IMR-90 (cell line): Measurements from ENCODE around the gene CAVIN2. TPM values are rescaled to one million over a fixed set of nuclear protein-coding genes. Genes with fewer than 3 reads are reported as not detected.
A peak's percentile ranks its signal among the peaks of the same experiment; 100 is the strongest.

Experiments
- ATAC-seq: fragments of 200-7000 bp; cut with Tn5 transposase; 2 replicates; pipeline ENCODE4 v1.9.1; 2020; ENCODE audit warnings: low read depth, mild to moderate bottlenecking, moderate library complexity
- BruUV-seq: library from RNA; stranded (reverse); fragments of 400-500 nt; replicated peaks from 2 replicates; lab custom pipeline; 2021; lab: Mats Ljungman, UMichigan
- CTCF ChIA-PET: fragments of 300-600 bp; formaldehyde crosslinking; extraction: SDS; loops from one replicate; lab custom pipeline; 2021; ENCODE audit warnings: antibody characterized with exemption; lab: Yijun Ruan, JAX
- POLR2A ChIA-PET: fragments of 300-600 bp; sonication (Branson Sonifier 250); formaldehyde crosslinking; loops from one replicate; lab custom pipeline; 2022; ENCODE audit warnings: antibody characterized with exemption; ENCODE audit not compliant: unreplicated experiment; lab: Charles Lee
- DNase-seq: peaks from one replicate; pipeline ENCODE4 v3.0.0; 2013
- H2AFZ ChIP-seq: replicated peaks from 2 replicates; pipeline ENCODE3; 2013; ENCODE audit warnings: low read length, mild to moderate bottlenecking; ENCODE audit not compliant: poor library complexity
- H2AK5ac ChIP-seq: 2 replicates; pipeline ENCODE4 v1.6.1; 2013; ENCODE audit warnings: low read depth, low read length, inconsistent platforms
- H2AK9ac ChIP-seq: replicated peaks from 2 replicates; pipeline ENCODE3; 2013; ENCODE audit warnings: mild to moderate bottlenecking, low read depth, low read length, moderate library complexity; ENCODE audit not compliant: poor library complexity
- H2BK120ac ChIP-seq: 2 replicates; pipeline ENCODE4 v1.6.1; 2013; ENCODE audit warnings: low read depth, low read length, inconsistent platforms
- H2BK15ac ChIP-seq: 3 replicates; pipeline ENCODE4 v1.6.1; 2013; ENCODE audit warnings: low read depth, low read length, inconsistent platforms
- H2BK20ac ChIP-seq: 2 replicates; pipeline ENCODE4 v1.6.1; 2013; ENCODE audit warnings: low read depth, mild to moderate bottlenecking, inconsistent platforms, low read length, moderate library complexity
- H2BK5ac ChIP-seq: 2 replicates; pipeline ENCODE4 v1.6.1; 2013; ENCODE audit warnings: mild to moderate bottlenecking, low read depth, low read length, inconsistent platforms; ENCODE audit not compliant: poor library complexity, severe bottlenecking
- H3K14ac ChIP-seq: replicated peaks from 2 replicates; pipeline ENCODE4 v1.6.1; 2013; ENCODE audit warnings: low read depth, low read length, inconsistent platforms
- H3K18ac ChIP-seq: 2 replicates; pipeline ENCODE4 v1.6.1; 2013; ENCODE audit warnings: low read depth, low read length, control low read depth
- H3K23ac ChIP-seq: 2 replicates; pipeline ENCODE4 v1.6.1; 2013; ENCODE audit warnings: low read depth, low read length, inconsistent platforms
- H3K27ac ChIP-seq: 2 replicates; pipeline ENCODE4 v1.5.1; 2013; ENCODE audit warnings: mild to moderate bottlenecking, control low read depth, low read length; ENCODE audit not compliant: insufficient read depth
- H3K27me3 ChIP-seq: 2 replicates; pipeline ENCODE4 v1.6.1; 2013; ENCODE audit warnings: low read length; ENCODE audit not compliant: control insufficient read depth, insufficient read depth
- H3K36me3 ChIP-seq: 2 replicates; pipeline ENCODE4 v1.6.1; 2013; ENCODE audit warnings: low read length, mixed read lengths; ENCODE audit not compliant: control insufficient read depth, insufficient read depth
- H3K4ac ChIP-seq: 2 replicates; pipeline ENCODE4 v1.6.1; 2013; ENCODE audit warnings: low read depth, low read length, inconsistent platforms
- H3K4me1 ChIP-seq: 2 replicates; pipeline ENCODE4 v1.6.1; 2013; ENCODE audit warnings: low read length, mixed read lengths; ENCODE audit not compliant: control insufficient read depth, insufficient read depth
- H3K4me2 ChIP-seq: 2 replicates; pipeline ENCODE4 v1.6.1; 2013; ENCODE audit warnings: low read depth, mild to moderate bottlenecking, control low read depth, low read length, moderate library complexity
- H3K4me3 ChIP-seq: 2 replicates; pipeline ENCODE4 v1.5.1; 2013; ENCODE audit warnings: low read depth, mild to moderate bottlenecking, control low read depth, low read length, moderate library complexity; ENCODE audit not compliant: insufficient read depth
- H3K56ac ChIP-seq: 2 replicates; pipeline ENCODE4 v1.6.1; 2013; ENCODE audit warnings: low read length, inconsistent platforms; ENCODE audit not compliant: insufficient read depth; ENCODE audit errors: extremely low read depth
- H3K79me1 ChIP-seq, 2 experiments: 2 replicates each; pipeline ENCODE4 v1.6.1; 2013; ENCODE audit warnings: low read length in 2 of 2, inconsistent platforms in 1 of 2, low read depth in 1 of 2
- H3K9ac ChIP-seq: 2 replicates; pipeline ENCODE4 v1.6.1; 2013; ENCODE audit warnings: low read depth, low read length, control low read depth
- H3K9me1 ChIP-seq: 2 replicates; pipeline ENCODE4 v1.6.1; 2013; ENCODE audit warnings: low read length, inconsistent platforms; ENCODE audit not compliant: insufficient read depth
- H3K9me3 ChIP-seq: 2 replicates; pipeline ENCODE4 v1.6.1; 2013; ENCODE audit warnings: low read length; ENCODE audit not compliant: control insufficient read depth, insufficient read depth
- H4K20me1 ChIP-seq: 2 replicates; pipeline ENCODE4 v1.6.1; 2013; ENCODE audit warnings: low read length, inconsistent platforms; ENCODE audit not compliant: insufficient read depth
- H4K5ac ChIP-seq: 2 replicates; pipeline ENCODE4 v1.6.1; 2013; ENCODE audit warnings: mild to moderate bottlenecking, low read depth, low read length, control low read depth
- H4K8ac ChIP-seq, 2 experiments: 2 replicates each; pipeline ENCODE4 v1.6.1; 2013; ENCODE audit warnings: low read depth in 2 of 2, low read length in 2 of 2, control low read depth in 1 of 2, inconsistent platforms in 1 of 2
- H4K91ac ChIP-seq: 2 replicates; pipeline ENCODE4 v1.6.1; 2013; ENCODE audit warnings: low read depth, low read length, inconsistent platforms; ENCODE audit not compliant: insufficient read depth
- BHLHE40 ChIP-seq: fragments of 150-350 bp; IDR thresholded peaks from 2 replicates; pipeline ENCODE4 v1.6.1; 2016; ENCODE audit warnings: mild to moderate bottlenecking, low read depth, low read length
- CHD1 ChIP-seq: IDR thresholded peaks from 2 replicates; pipeline ENCODE4 v1.6.1; 2012; ENCODE audit warnings: low read depth, low read length, improper control_type of control experiment
- MAFK ChIP-seq: IDR thresholded peaks from 2 replicates; pipeline ENCODE4 v1.6.1; 2012; ENCODE audit warnings: low read depth, low read length, improper control_type of control experiment
- MAZ ChIP-seq: IDR thresholded peaks from 2 replicates; pipeline ENCODE4 v1.6.1; 2012; ENCODE audit warnings: low read depth, mild to moderate bottlenecking, low read length, improper control_type of control experiment, moderate library complexity, borderline replicate concordance
- MXI1 ChIP-seq: IDR thresholded peaks from 2 replicates; pipeline ENCODE4 v1.6.1; 2012; ENCODE audit warnings: low read depth, mild to moderate bottlenecking, low read length, moderate library complexity, borderline replicate concordance
- POLR2A ChIP-seq: IDR thresholded peaks from 2 replicates; pipeline ENCODE4 v1.6.1; 2012; ENCODE audit warnings: mild to moderate bottlenecking, low read depth, low read length
- RAD21 ChIP-seq: IDR thresholded peaks from 2 replicates; pipeline ENCODE4 v1.6.1; 2012; ENCODE audit warnings: low read length, improper control_type of control experiment
- RFX5 ChIP-seq: IDR thresholded peaks from 2 replicates; pipeline ENCODE4 v1.8.0; 2012; ENCODE audit warnings: low read depth, mild to moderate bottlenecking, low read length, moderate library complexity
- SMC3 ChIP-seq: fragments of 150-350 bp; IDR thresholded peaks from 2 replicates; pipeline ENCODE4 v1.6.1; 2016; ENCODE audit warnings: low read depth, mild to moderate bottlenecking, antibody characterized with exemption, low read length, moderate library complexity
- WGBS, 2 experiments: methylation state at CpG; one replicate each; pipeline versions ENCODE4 v1.1.5 to v1.1.7; 2013; ENCODE audit warnings: missing lambda C conversion rate in 2 of 2; ENCODE audit not compliant: insufficient read length in 1 of 2; ENCODE audit errors: extremely low coverage in 2 of 2; 5-methylcytosine and 5-hydroxymethylcytosine counted together
- dilution Hi-C: fragments of 300-500 bp; cut with HindIII; formaldehyde crosslinking; loops from one replicate; pipeline ENCODE4 v1.14.3; 2018; ENCODE audit warnings: low sequenced_read_pairs; ENCODE audit not compliant: unreplicated experiment
- in situ Hi-C: fragments of 300-500 bp; cut with MboI; formaldehyde crosslinking; loops from 3 replicates; pipeline ENCODE4 v1.14.3; 2019; ENCODE audit warnings: low sequenced_read_pairs, inconsistent platforms, mixed read lengths
- intact Hi-C: fragments of 100-400 bp; cut with micrococcal nuclease; formaldehyde crosslinking; loops from 2 replicates; pipeline ENCODE4 v1.10.0; 2022
- polyA plus RNA-seq, 3 experiments: library from polyadenylated mRNA; depleted of rRNA; stranded (reverse); fragments of >200 nt; gene quantifications; 2 replicates each; pipeline ENCODE4 v1.2.3, GENCODE V29; 2012; ENCODE audit warnings: low replicate concordance in 1 of 3
- total RNA-seq: library from RNA; depleted of rRNA; stranded (reverse); fragments of >200 nt; gene quantifications from 2 replicates; pipeline ENCODE4 v1.2.3, GENCODE V29; 2012
- TF ChIP-seq, protein P1 (sequence below): fragments of 150-350 bp; IDR thresholded peaks from 2 replicates; pipeline ENCODE4 v1.6.1; 2016; ENCODE audit warnings: low read depth, mild to moderate bottlenecking, low read length, moderate library complexity, borderline replicate concordance
- TF ChIP-seq, protein P2 (sequence below): fragments of 150-350 bp; IDR thresholded peaks from 2 replicates; pipeline ENCODE4 v1.6.1; 2017; ENCODE audit warnings: mild to moderate bottlenecking, antibody characterized with exemption, low read length, low read depth
- TF ChIP-seq, protein P3 (sequence below): conservative IDR thresholded peaks from 2 replicates; pipeline ENCODE4 v1.5.1; 2012; ENCODE audit warnings: mild to moderate bottlenecking, low read depth, low read length, improper control_type of control experiment

The CAVIN2 gene
- total and polyA plus RNA-seq, 2 of the 4 experiments (the other 2 are of a cell fraction): 7.7 to 11.5 TPM

DNA sequence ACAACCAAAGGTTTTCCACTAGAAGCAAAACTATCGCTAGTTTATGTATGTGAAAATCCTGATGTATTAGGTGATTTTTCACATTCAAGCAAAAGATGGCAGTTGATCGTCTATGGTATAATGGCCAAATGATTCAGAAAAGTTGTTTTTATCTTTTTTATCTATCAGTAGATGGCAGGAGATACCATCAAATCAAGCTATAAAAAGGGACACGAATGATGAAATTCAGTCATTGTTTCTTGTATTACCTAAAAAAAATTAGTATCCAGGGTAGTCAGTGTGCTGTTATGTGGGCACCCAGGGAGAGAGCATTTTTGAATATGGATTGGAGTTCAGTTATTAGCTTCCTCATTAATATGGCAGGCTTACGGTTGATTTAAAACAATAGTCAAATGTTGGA, 22.9 kb upstream of the CAVIN2 start:
- no peak overlapping the region for H3K56ac ChIP-seq
- H2BK5ac ChIP-seq: no peak overlapping the region
- H2AK9ac ChIP-seq: no peak overlapping the region
- BruUV-seq: no TSS peak
- no peak overlapping the region for H3K14ac ChIP-seq
- H3K9ac ChIP-seq: no peak overlapping the region
- no peak for TF ChIP-seq POLR2A
- TF ChIP-seq RAD21: 0 out of 2 replicates have a peak, but pooled peaks have one; percentile 16
- TF ChIP-seq, protein P1, sequence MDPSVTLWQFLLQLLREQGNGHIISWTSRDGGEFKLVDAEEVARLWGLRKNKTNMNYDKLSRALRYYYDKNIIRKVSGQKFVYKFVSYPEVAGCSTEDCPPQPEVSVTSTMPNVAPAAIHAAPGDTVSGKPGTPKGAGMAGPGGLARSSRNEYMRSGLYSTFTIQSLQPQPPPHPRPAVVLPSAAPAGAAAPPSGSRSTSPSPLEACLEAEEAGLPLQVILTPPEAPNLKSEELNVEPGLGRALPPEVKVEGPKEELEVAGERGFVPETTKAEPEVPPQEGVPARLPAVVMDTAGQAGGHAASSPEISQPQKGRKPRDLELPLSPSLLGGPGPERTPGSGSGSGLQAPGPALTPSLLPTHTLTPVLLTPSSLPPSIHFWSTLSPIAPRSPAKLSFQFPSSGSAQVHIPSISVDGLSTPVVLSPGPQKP: no peak
- no peak for TF ChIP-seq BHLHE40
- no peak for TF ChIP-seq MXI1
- TF ChIP-seq RFX5: no peak
- TF ChIP-seq CHD1: no peak
- no peak for TF ChIP-seq SMC3
- no peak for TF ChIP-seq MAZ
- TF ChIP-seq, protein P2, sequence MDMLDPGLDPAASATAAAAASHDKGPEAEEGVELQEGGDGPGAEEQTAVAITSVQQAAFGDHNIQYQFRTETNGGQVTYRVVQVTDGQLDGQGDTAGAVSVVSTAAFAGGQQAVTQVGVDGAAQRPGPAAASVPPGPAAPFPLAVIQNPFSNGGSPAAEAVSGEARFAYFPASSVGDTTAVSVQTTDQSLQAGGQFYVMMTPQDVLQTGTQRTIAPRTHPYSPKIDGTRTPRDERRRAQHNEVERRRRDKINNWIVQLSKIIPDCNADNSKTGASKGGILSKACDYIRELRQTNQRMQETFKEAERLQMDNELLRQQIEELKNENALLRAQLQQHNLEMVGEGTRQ: no peak
- no peak for TF ChIP-seq MAFK
- TF ChIP-seq, protein P3, sequence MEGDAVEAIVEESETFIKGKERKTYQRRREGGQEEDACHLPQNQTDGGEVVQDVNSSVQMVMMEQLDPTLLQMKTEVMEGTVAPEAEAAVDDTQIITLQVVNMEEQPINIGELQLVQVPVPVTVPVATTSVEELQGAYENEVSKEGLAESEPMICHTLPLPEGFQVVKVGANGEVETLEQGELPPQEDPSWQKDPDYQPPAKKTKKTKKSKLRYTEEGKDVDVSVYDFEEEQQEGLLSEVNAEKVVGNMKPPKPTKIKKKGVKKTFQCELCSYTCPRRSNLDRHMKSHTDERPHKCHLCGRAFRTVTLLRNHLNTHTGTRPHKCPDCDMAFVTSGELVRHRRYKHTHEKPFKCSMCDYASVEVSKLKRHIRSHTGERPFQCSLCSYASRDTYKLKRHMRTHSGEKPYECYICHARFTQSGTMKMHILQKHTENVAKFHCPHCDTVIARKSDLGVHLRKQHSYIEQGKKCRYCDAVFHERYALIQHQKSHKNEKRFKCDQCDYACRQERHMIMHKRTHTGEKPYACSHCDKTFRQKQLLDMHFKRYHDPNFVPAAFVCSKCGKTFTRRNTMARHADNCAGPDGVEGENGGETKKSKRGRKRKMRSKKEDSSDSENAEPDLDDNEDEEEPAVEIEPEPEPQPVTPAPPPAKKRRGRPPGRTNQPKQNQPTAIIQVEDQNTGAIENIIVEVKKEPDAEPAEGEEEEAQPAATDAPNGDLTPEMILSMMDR: peak; percentile 23; the same call in 1 of the 2 replicates
- ChIA-PET CTCF (interaction anchor here (0.9 to 3.3 kb wide), 7 partner anchors 25 to 303 kb away, joined by 3 to 15 read pairs (median 3); no protein-coding TSS in a partner anchor), POLR2A (no interaction called here)
- DNase-seq (no peak), ATAC-seq (no peak)
- H3K4ac ChIP-seq: no peak overlapping the region
- no peak overlapping the region for H3K23ac ChIP-seq
- intact Hi-C loops: loop anchor here (2.0 to 10.0 kb wide), 3 partner anchors 165 to 418 kb away; no protein-coding TSS in a partner anchor
- no peaks in the 10 kb centered on the region for H3K79me1 ChIP-seq
- H3K9me3 ChIP-seq: no peaks in the 10 kb centered on the region
- dilution Hi-C loops: no loop called here
- H3K36me3 ChIP-seq: no peaks in the 10 kb centered on the region
- H3K18ac ChIP-seq: no peak overlapping the region
- H3K27ac ChIP-seq: no peak overlapping the region
- H3K27me3 ChIP-seq: no peaks in the 10 kb centered on the region
- H2AFZ ChIP-seq: no peak overlapping the region
- no peak overlapping the region for H4K91ac ChIP-seq
- H3K4me1 ChIP-seq: peaks cover 18% of the 10 kb centered on the region
- H3K4me2 ChIP-seq: no peak overlapping the region
- no peaks in the 10 kb centered on the region for H4K20me1 ChIP-seq
- no peak overlapping the region for H2BK15ac ChIP-seq
- no peak overlapping the region for H3K4me3 ChIP-seq
- peaks cover 16% of the 10 kb centered on the region for H3K9me1 ChIP-seq
- H2BK20ac ChIP-seq: no peak overlapping the region
- H4K8ac ChIP-seq: no peak overlapping the region
- H2BK120ac ChIP-seq: no peak overlapping the region
- H4K5ac ChIP-seq: no peak overlapping the region
- no peak overlapping the region for H2AK5ac ChIP-seq
- no CpG with 5 or more reads among the region's 4 CpGs for WGBS, 2 experiments
- in situ Hi-C loops: no loop called here
